Measurements from ENCODE around the gene ERI3.

ERI3 gene

GRCh38 chr1:44296806-44297205 lies 58.3 kb downstream of the ERI3 start:
- no peaks in the 10 kb centered on the region for H3K4me1 Mint-ChIP-seq
- H3K4me3 Mint-ChIP-seq = no peak overlapping the region
- DNase-seq = no peak
- no peak overlapping the region for H3K27ac Mint-ChIP-seq
- no peaks in the 10 kb centered on the region for H3K9me3 Mint-ChIP-seq
- H3K36me3 Mint-ChIP-seq = no peaks in the 10 kb centered on the region
- no peaks in the 10 kb centered on the region for H3K27me3 Mint-ChIP-seq
- CTCF ChIA-PET = interaction anchor here (1.2 kb wide), 1 partner anchor 15 kb away, joined by 3 read pairs; no protein-coding TSS in a partner anchor

GRCh38 chr1:44296086-44296485 lies 59.0 kb downstream of the ERI3 start:
- DNase-seq = no peak
- H3K27me3 Mint-ChIP-seq = no peaks in the 10 kb centered on the region
- no peaks in the 10 kb centered on the region for H3K4me1 Mint-ChIP-seq
- peak overlapping the region; percentile 22 for H3K27ac Mint-ChIP-seq
- no peaks in the 10 kb centered on the region for H3K36me3 Mint-ChIP-seq
- no peaks in the 10 kb centered on the region for H3K9me3 Mint-ChIP-seq
- H3K4me3 Mint-ChIP-seq = no peak overlapping the region
- CTCF ChIA-PET = interaction anchor here (1.2 kb wide), 1 partner anchor 14 kb away, joined by 3 read pairs; no protein-coding TSS in a partner anchor

- no peak overlapping the region for H3K27ac Mint-ChIP-seq
These were observed 60.5 kb downstream of the ERI3 start for GRCh38 chr1:44294588-44295007.

GRCh38 chr1:44293761-44294315 lies 61.2 kb downstream of the ERI3 start:
- Mint-ChIP-seq H3K4me1 (no peaks in the 10 kb centered on the region), H3K27me3 (no peaks in the 10 kb centered on the region), H3K36me3 (no peaks in the 10 kb centered on the region), H3K27ac (no peak overlapping the region), H3K4me3 (no peak overlapping the region), H3K9me3 (no peaks in the 10 kb centered on the region)
- CTCF ChIA-PET = interaction anchor here (0.8 to 1.4 kb wide), 3 partner anchors 18 to 75 kb away, joined by 3 to 5 read pairs (median 3); no protein-coding TSS in a partner anchor
- no peak for DNase-seq

More at GRCh38 chr1:44294588-44295007, 60.5 kb downstream of the ERI3 start:
- no peak overlapping the region for H3K4me3 Mint-ChIP-seq
- H3K9me3 Mint-ChIP-seq = no peaks in the 10 kb centered on the region
- no peaks in the 10 kb centered on the region for H3K36me3 Mint-ChIP-seq
- no peak for DNase-seq
- no peaks in the 10 kb centered on the region for H3K27me3 Mint-ChIP-seq
- no peaks in the 10 kb centered on the region for H3K4me1 Mint-ChIP-seq
- CTCF ChIA-PET = interaction anchor here (0.8 to 1.2 kb wide), 3 partner anchors 11 to 77 kb away, joined by 3 read pairs; no protein-coding TSS in a partner anchor

GRCh38 chr1:44292651-44293050 lies 62.4 kb downstream of the ERI3 start:
- no peak overlapping the region for H3K27ac Mint-ChIP-seq
- no peaks in the 10 kb centered on the region for H3K27me3 Mint-ChIP-seq
- no peaks in the 10 kb centered on the region for H3K4me1 Mint-ChIP-seq
- no peak for DNase-seq
- CTCF ChIA-PET = interaction anchor here (1.0 kb wide), 1 partner anchor 74 kb away, joined by 3 read pairs; no protein-coding TSS in a partner anchor
- H3K9me3 Mint-ChIP-seq = no peaks in the 10 kb centered on the region
- H3K4me3 Mint-ChIP-seq = no peak overlapping the region
- peaks cover 3% of the 10 kb centered on the region for H3K36me3 Mint-ChIP-seq

GRCh38 chr1:44290250-44291094 lies 64.6 kb downstream of the ERI3 start:
- DNase-seq = no peak
- CTCF ChIA-PET = no interaction called here
- Mint-ChIP-seq H3K9me3 (no peaks in the 10 kb centered on the region), H3K27ac (no peak overlapping the region), H3K36me3 (peaks cover 8% of the 10 kb centered on the region), H3K4me3 (no peak overlapping the region), H3K4me1 (no peaks in the 10 kb centered on the region), H3K27me3 (no peaks in the 10 kb centered on the region)

GRCh38 chr1:44289530-44289929 lies 65.5 kb downstream of the ERI3 start:
- Mint-ChIP-seq H3K4me1 (no peaks in the 10 kb centered on the region), H3K4me3 (no peak overlapping the region), H3K27ac (no peak overlapping the region), H3K9me3 (no peaks in the 10 kb centered on the region), H3K36me3 (peaks cover 8% of the 10 kb centered on the region), H3K27me3 (no peaks in the 10 kb centered on the region)
- no peak for DNase-seq
- CTCF ChIA-PET = no interaction called here

GRCh38 chr1:44288883-44289282 lies 66.2 kb downstream of the ERI3 start:
- no peak overlapping the region for H3K4me3 Mint-ChIP-seq
- CTCF ChIA-PET = no interaction called here
- H3K36me3 Mint-ChIP-seq = peaks cover 11% of the 10 kb centered on the region
- no peaks in the 10 kb centered on the region for H3K9me3 Mint-ChIP-seq
- no peak overlapping the region for H3K27ac Mint-ChIP-seq
- DNase-seq = no peak
- no peaks in the 10 kb centered on the region for H3K27me3 Mint-ChIP-seq
- no peaks in the 10 kb centered on the region for H3K4me1 Mint-ChIP-seq

GRCh38 chr1:44284184-44284583 lies 70.9 kb downstream of the ERI3 start:
- H3K27ac Mint-ChIP-seq = no peak overlapping the region
- no peak for DNase-seq
- no peaks in the 10 kb centered on the region for H3K9me3 Mint-ChIP-seq
- H3K36me3 Mint-ChIP-seq = peaks cover 15% of the 10 kb centered on the region
- H3K4me1 Mint-ChIP-seq = no peaks in the 10 kb centered on the region
- CTCF ChIA-PET = no interaction called here
- no peaks in the 10 kb centered on the region for H3K27me3 Mint-ChIP-seq
- H3K4me3 Mint-ChIP-seq = no peak overlapping the region

GRCh38 chr1:44283524-44284173 lies 71.4 kb downstream of the ERI3 start:
- Mint-ChIP-seq H3K9me3 (no peaks in the 10 kb centered on the region), H3K4me1 (no peaks in the 10 kb centered on the region), H3K27me3 (no peaks in the 10 kb centered on the region), H3K36me3 (peaks cover 15% of the 10 kb centered on the region), H3K27ac (no peak overlapping the region), H3K4me3 (no peak overlapping the region)
- CTCF ChIA-PET = no interaction called here
- DNase-seq = no peak

- no peak for DNase-seq
- H3K27ac Mint-ChIP-seq = no peak overlapping the region
- no peaks in the 10 kb centered on the region for H3K4me1 Mint-ChIP-seq
- H3K4me3 Mint-ChIP-seq = no peak overlapping the region
- no peaks in the 10 kb centered on the region for H3K9me3 Mint-ChIP-seq
- H3K27me3 Mint-ChIP-seq = no peaks in the 10 kb centered on the region
- CTCF ChIA-PET = no interaction called here
- peaks cover 12% of the 10 kb centered on the region for H3K36me3 Mint-ChIP-seq
These were observed 72.2 kb downstream of the ERI3 start for GRCh38 chr1:44282704-44283426.

GRCh38 chr1:44281962-44282703 lies 72.9 kb downstream of the ERI3 start:
- CTCF ChIA-PET = interaction anchor here (1.7 kb wide), 1 partner anchor 14 kb away, joined by 3 read pairs; no protein-coding TSS in a partner anchor
- H3K4me3 Mint-ChIP-seq = no peak overlapping the region

GRCh38 chr1:44276901-44277300 lies 78.2 kb downstream of the ERI3 start:
- no peak overlapping the region for H3K27ac Mint-ChIP-seq
- no peaks in the 10 kb centered on the region for H3K27me3 Mint-ChIP-seq
- peaks cover 20% of the 10 kb centered on the region for H3K4me1 Mint-ChIP-seq
- CTCF ChIA-PET = no interaction called here
- H3K4me3 Mint-ChIP-seq = no peak overlapping the region
- peaks cover 4% of the 10 kb centered on the region for H3K36me3 Mint-ChIP-seq
- no peak for DNase-seq
- H3K9me3 Mint-ChIP-seq = no peaks in the 10 kb centered on the region

More at GRCh38 chr1:44281962-44282703, 72.9 kb downstream of the ERI3 start:
- H3K27ac Mint-ChIP-seq = no peak overlapping the region
- DNase-seq = no peak
- no peaks in the 10 kb centered on the region for H3K9me3 Mint-ChIP-seq
- H3K36me3 Mint-ChIP-seq = peaks cover 12% of the 10 kb centered on the region
- no peaks in the 10 kb centered on the region for H3K4me1 Mint-ChIP-seq
- H3K27me3 Mint-ChIP-seq = no peaks in the 10 kb centered on the region

Data from activated naive CD4-positive, alpha-beta T cell treated with anti-CD3 and anti-CD28 coated beads, Interleukin-2, amount 10 ng/mL, durations not matched to agents 7 days and 5 days (primary cell).